HG02981 (cell line): ENCODE data around the gene CMKLR1.

Source experiments
- ATAC-seq: cut with Tn5 transposase; IDR thresholded peaks from one replicate; pipeline ENCODE4 v1.9.1; 2021; ENCODE audit warnings: mild to moderate bottlenecking, moderate library complexity; ENCODE audit not compliant: unreplicated experiment

CMKLR1 gene

GRCh38 chr12:108317308-108318234 lies 21.5 kb downstream of the CMKLR1 start:
- ATAC-seq = no peak

GRCh38 chr12:108316176-108317086 lies 22.7 kb downstream of the CMKLR1 start:
- ATAC-seq = no peak

- no peak for ATAC-seq
Measured at GRCh38 chr12:108315486-108316105, 23.5 kb downstream of the CMKLR1 start.

GRCh38 chr12:108313606-108314351 lies 25.3 kb downstream of the CMKLR1 start:
- ATAC-seq = no peak

- ATAC-seq = no peak
Measured at GRCh38 chr12:108313241-108313605, 25.9 kb downstream of the CMKLR1 start.

GRCh38 chr12:108312693-108313189 lies 26.4 kb downstream of the CMKLR1 start:
- no peak for ATAC-seq

GRCh38 chr12:108312073-108312659 lies 26.9 kb downstream of the CMKLR1 start:
- ATAC-seq = no peak

GRCh38 chr12:108311605-108312004 lies 27.5 kb downstream of the CMKLR1 start:
- no peak for ATAC-seq

- ATAC-seq = no peak
Measured at GRCh38 chr12:108310489-108310888, 28.6 kb downstream of the CMKLR1 start.

- no peak for ATAC-seq
Measured at GRCh38 chr12:108309674-108310312, 29.3 kb downstream of the CMKLR1 start.

- ATAC-seq = no peak
Measured at GRCh38 chr12:108308395-108309085, 30.6 kb downstream of the CMKLR1 start.

- ATAC-seq = no peak
Measured at GRCh38 chr12:108307006-108307405, 32.1 kb downstream of the CMKLR1 start.

- ATAC-seq = no peak
Measured at GRCh38 chr12:108306506-108306905, 32.6 kb downstream of the CMKLR1 start.

GRCh38 chr12:108305991-108306501 lies 33.1 kb downstream of the CMKLR1 start:
- ATAC-seq = no peak

GRCh38 chr12:108305520-108305919 lies 33.6 kb downstream of the CMKLR1 start:
- ATAC-seq = no peak

- ATAC-seq = no peak
Measured at GRCh38 chr12:108304633-108305032, 34.5 kb downstream of the CMKLR1 start.

GRCh38 chr12:108303703-108304102 lies 35.4 kb downstream of the CMKLR1 start:
- no peak for ATAC-seq

- no peak for ATAC-seq
Measured at GRCh38 chr12:108302403-108303311, 36.5 kb downstream of the CMKLR1 start.
